Body of pancreas (tissue), 4 donors: ENCODE measurements around the gene GDF11. TPM values are rescaled to one million over a fixed set of nuclear protein-coding genes. Genes with fewer than 3 reads are reported as not detected.

ENCODE experiments used
- ATAC-seq: fragments of 150-250 bp; one replicate; pipeline ENCODE4 v1.9.1; 2016
- DNase-seq, 4 donors: peaks; one replicate each; pipeline ENCODE4 v3.0.0-alpha.2; 2019
- H3K27ac ChIP-seq, 4 donors: fragments of 200-600 bp; sonication (generic); 1 replicate in 3 of 4; 2 replicates in 1 of 4; pipeline versions ENCODE4 v1.5.1 to v1.6.1; 2016 to 2019; ENCODE audit warnings: mild to moderate bottlenecking in 1 of 4, mixed read lengths in 1 of 4, moderate library complexity in 1 of 4
- H3K27me3 ChIP-seq, 2 donors: fragments of 200-600 bp; sonication (generic); one replicate each; pipeline ENCODE4 v1.6.0; 2016; ENCODE audit warnings: mild to moderate bottlenecking in 1 of 2
- H3K36me3 ChIP-seq, 2 donors: fragments of 200-600 bp; sonication (generic); replicated peaks in 1 of 2; 2 replicates each; pipeline ENCODE4 v1.5.1; 2016; ENCODE audit warnings: low read depth in 2 of 2; ENCODE audit not compliant: insufficient read depth in 1 of 2
- H3K4me1 ChIP-seq: fragments of 200-600 bp; sonication (generic); one replicate; pipeline ENCODE4 v1.6.0; 2016
- H3K4me3 ChIP-seq, 2 donors: fragments of 200-600 bp; sonication (generic); 1 replicate in 1 of 2; 2 replicates in 1 of 2; pipeline ENCODE4 v1.5.1; 2016 to 2019
- H3K9me3 ChIP-seq, 3 donors: fragments of 200-600 bp; sonication (generic); 1 replicate in 2 of 3; 2 replicates in 1 of 3; pipeline ENCODE4 v1.5.1; 2016
- POLR2A ChIP-seq, 3 donors: fragments of 450-650 bp; IDR thresholded peaks; one replicate each; pipeline ENCODE4 v1.6.1; 2016; ENCODE audit warnings: antibody characterized with exemption in 3 of 3, mild to moderate bottlenecking in 2 of 3
- WGBS, 2 donors: methylation state at CpG; one replicate each; pipeline ENCODE4 v1.1.5; 2017; 5-methylcytosine and 5-hydroxymethylcytosine counted together
- intact Hi-C: fragments of 100-400 bp; cut with DNase I; formaldehyde crosslinking; loops from one replicate; pipeline ENCODE4 v1.15.1; 2023
- total RNA-seq, 2 donors: library from RNA; depleted of rRNA; stranded (reverse); fragments of >200 nt; gene quantifications; one replicate each; pipeline ENCODE4 v1.1.0, GENCODE V29; 2016
- TF ChIP-seq, protein P1 (sequence below), 7 experiments: fragments of 450-650 bp in 4 of 7; fragments of 200-600 bp in 3 of 7; sonication (generic) in 3 of 7; IDR thresholded peaks; one replicate each; pipeline ENCODE4 v1.5.1; 2016 to 2019; ENCODE audit warnings: antibody characterized with exemption in 7 of 7

GDF11 gene
- total RNA-seq, 2 donors from 2014 or later: 0.33 to 0.78 TPM

DNA sequence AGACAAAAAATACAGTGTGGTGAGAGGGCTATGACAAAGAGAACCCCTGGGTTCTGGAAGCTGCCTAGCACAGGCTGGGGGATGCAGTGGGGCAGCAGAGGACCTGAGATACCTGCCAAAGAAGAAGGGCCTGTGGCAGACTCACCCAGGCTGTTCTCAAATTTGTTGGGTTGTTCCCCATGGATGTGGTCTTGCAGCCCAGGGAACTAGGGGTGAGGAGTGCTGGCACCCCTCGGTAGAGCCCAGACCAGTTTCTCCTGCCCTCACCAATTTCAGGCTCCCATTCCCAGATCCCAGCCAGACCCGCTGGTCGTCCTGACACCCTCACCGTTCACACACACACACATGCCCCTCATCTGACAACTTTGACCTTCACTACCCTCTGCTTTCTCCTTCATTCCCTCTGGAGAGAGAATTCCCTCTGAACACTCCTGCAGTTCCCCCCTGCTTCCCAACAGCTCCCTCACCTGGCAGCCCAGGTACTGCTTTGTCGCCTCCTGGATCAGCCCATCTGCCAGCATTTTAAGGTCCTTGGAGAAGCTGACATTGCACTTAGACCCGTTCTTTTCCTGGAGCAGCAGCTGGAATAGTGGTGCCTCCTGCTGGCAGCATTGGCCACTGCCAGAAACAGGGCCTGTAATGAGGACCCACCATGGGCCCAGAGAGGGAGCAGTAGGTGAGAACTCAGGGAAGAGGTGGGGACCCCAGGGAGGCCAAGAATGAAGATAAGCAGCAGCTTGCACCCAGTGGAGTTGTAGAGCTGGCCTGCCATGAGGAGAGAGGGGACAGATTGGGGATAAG is 5.9 kb upstream of the GDF11 start:
- Histone ChIP-seq H3K27me3 (no peaks in the 10 kb centered on the region), H3K36me3 (no peaks in the 10 kb centered on the region), H3K4me3 (no peak overlapping the region), H3K27ac (peak overlapping the region in 3 of 4 donors; percentile 65 to 80 (median 72)), H3K4me1 (peaks cover 17% of the 10 kb centered on the region), H3K9me3 (no peaks in the 10 kb centered on the region)
- WGBS, 2 donors: 12 to 23% methylated on average over 6 of the region's 6 CpGs
- DNase-seq: peak; percentile 87 to 90 (median 88)
- intact Hi-C loops: no loop called here
- TF ChIP-seq POLR2A (IDR thresholded peaks at IDR 0.05): no peak
- TF ChIP-seq, protein P1, sequence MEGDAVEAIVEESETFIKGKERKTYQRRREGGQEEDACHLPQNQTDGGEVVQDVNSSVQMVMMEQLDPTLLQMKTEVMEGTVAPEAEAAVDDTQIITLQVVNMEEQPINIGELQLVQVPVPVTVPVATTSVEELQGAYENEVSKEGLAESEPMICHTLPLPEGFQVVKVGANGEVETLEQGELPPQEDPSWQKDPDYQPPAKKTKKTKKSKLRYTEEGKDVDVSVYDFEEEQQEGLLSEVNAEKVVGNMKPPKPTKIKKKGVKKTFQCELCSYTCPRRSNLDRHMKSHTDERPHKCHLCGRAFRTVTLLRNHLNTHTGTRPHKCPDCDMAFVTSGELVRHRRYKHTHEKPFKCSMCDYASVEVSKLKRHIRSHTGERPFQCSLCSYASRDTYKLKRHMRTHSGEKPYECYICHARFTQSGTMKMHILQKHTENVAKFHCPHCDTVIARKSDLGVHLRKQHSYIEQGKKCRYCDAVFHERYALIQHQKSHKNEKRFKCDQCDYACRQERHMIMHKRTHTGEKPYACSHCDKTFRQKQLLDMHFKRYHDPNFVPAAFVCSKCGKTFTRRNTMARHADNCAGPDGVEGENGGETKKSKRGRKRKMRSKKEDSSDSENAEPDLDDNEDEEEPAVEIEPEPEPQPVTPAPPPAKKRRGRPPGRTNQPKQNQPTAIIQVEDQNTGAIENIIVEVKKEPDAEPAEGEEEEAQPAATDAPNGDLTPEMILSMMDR (IDR thresholded peaks at IDR 0.05): peak; percentile 56 to 99 (median 89)
- ATAC-seq: peak; percentile 91

DNA sequence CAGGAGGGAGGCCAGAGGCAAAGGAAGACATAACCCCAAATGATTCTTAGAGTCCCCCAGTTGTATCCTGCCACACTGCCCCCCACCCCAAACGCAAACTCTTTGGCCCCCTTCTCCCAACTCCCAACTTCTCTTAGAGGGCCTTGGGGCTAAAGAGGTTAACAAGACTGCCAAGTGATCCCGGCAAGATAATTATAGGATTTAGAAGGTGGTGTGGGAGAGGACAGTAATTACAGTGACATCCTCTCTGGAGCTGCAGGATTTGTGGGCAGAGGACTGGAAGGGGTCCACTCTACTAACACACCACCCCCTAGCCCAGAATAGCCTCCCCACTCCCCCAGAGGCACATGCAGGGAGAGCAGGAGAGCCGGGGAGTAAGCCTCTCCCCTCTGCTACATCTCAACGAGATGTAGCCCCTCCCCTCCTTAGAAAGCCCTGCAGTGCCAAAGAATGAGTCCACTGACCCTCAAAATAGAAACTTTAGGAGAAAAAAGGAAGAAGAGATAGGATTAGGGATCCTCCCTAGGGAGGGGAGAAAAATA is 5.3 kb upstream of the GDF11 start:
- no peaks in the 10 kb centered on the region for H3K36me3 ChIP-seq
- no peaks in the 10 kb centered on the region for H3K9me3 ChIP-seq
- intact Hi-C loops: no loop called here
- 16 to 18% methylated on average over 4 of the region's 4 CpGs for WGBS, 2 donors
- ATAC-seq (no peak), DNase-seq (no peak)
- TF ChIP-seq, protein P1 (IDR thresholded peaks at IDR 0.05): no peak
- TF ChIP-seq POLR2A (IDR thresholded peaks at IDR 0.05): no peak
- H3K4me1 ChIP-seq: peaks cover 19% of the 10 kb centered on the region
- H3K27ac ChIP-seq: peak overlapping the region; percentile 23 to 80 (median 68)
- H3K4me3 ChIP-seq: no peak overlapping the region
- no peaks in the 10 kb centered on the region for H3K27me3 ChIP-seq

DNA sequence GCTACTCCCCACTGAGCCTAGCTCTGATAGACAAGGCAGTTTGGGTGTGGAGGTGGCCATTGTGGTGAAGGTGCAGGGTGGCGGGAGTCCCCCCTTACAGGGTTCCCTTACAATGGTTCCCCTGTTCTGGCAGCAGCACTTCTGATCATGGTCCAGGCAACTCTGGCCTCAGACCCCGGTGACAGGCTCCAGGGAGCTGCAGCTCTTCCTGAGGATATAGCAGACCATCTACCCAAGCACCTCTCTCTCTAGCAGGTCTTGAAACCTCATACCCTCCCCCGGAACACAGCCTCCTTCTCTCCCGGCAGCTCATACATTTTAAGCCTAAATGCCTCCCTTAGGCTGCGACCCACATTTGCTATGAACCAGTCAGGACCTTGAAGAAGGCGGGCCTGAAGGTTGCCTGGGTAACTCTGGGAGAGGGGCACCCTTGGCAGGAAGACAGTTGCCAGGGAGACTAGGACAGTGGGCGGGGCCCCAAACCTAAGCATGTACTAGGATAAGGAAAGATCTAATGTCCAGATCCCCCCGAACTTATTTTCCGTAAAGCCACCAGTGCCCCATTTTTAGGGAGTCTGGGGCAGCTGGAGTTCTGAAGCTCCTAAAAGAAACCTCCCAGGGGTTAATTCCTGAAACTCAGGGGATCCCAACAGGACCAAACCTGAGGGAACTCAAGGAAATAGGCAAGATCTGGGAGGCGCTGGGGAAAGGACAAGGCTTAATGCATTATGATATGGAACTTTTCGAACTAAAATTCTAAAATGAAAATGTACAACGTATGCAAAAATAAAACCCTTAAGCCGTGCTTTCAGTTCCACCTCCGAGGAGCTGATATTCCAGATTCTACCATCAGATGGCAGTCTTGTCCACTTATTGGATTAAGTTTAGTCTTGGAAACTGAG is 4.5 kb upstream of the GDF11 start:
- H3K27me3 ChIP-seq: no peaks in the 10 kb centered on the region
- H3K9me3 ChIP-seq: no peaks in the 10 kb centered on the region
- H3K4me1 ChIP-seq: peaks cover 20% of the 10 kb centered on the region
- TF ChIP-seq, protein P1 (IDR thresholded peaks at IDR 0.05): peak; percentile 59 to 97 (median 91)
- TF ChIP-seq POLR2A (IDR thresholded peaks at IDR 0.05): peak in 1 of 3 donors; percentile 14
- DNase-seq (peak; percentile 79 to 85 (median 82)), ATAC-seq (peak; percentile 62)
- no peaks in the 10 kb centered on the region for H3K36me3 ChIP-seq
- peak overlapping the region in 1 of 2 donors; percentile 17 for H3K4me3 ChIP-seq
- peak overlapping the region; percentile 23 to 80 (median 68) for H3K27ac ChIP-seq
- 3 to 6% methylated on average over 13 to 14 of the region's 14 CpGs for WGBS, 2 donors
- intact Hi-C loops: no loop called here

DNA sequence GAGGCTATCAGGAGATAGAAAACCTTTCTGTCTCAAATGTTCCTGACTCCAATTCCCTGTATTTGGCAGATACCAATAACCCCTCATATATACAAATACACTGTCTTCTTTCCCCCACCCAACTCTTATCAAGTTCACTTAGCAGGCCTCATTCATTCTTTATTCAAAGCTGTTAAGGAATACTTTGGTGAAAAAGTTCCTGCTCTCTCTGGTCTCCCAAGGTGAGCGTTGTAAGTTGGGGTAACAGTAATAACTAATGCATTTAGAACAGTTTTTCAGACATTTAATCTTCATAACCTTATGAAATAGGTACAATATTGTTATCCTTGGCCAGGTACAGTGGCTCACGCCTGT is 3.9 kb upstream of the GDF11 start:
- H3K4me1 ChIP-seq: peaks cover 26% of the 10 kb centered on the region
- H3K27ac ChIP-seq: peak overlapping the region in 1 of 4 donors; percentile 65
- TF ChIP-seq POLR2A (IDR thresholded peaks at IDR 0.05): no peak
- TF ChIP-seq, protein P1 (IDR thresholded peaks at IDR 0.05): no peak
- ATAC-seq: no peak
- intact Hi-C loops: no loop called here
- WGBS, 2 donors: 65 to 71% methylated on average over 2 of the region's 2 CpGs
- H3K9me3 ChIP-seq: no peaks in the 10 kb centered on the region
- H3K27me3 ChIP-seq: no peaks in the 10 kb centered on the region
- no peaks in the 10 kb centered on the region for H3K36me3 ChIP-seq
- no peak overlapping the region for H3K4me3 ChIP-seq
- DNase-seq: no peak
